Activated CD4-positive, CD25-positive, alpha-beta regulatory T cell treated with anti-CD3 and anti-CD28 coated beads, Interleukin-2, amount 50 U/mL, for 24 hours (primary cell): ENCODE results near the gene ZNF593OS.

Experiments used
- ATAC-seq, 2 donors: fragments of 150-1000 bp; cut with Tn5 transposase; one replicate each; pipeline ENCODE4 v1.10.0; 2021; ENCODE audit warnings: mild to moderate bottlenecking in 1 of 2, moderate library complexity in 1 of 2

ZNF593OS gene

GRCh38 chr1:26171084-26172072 lies at the start of gene ZNF593OS:
ZNF593OS (minus strand) TSS chr1:26171832; CDS start chr1:26171661, 171 bp downstream.
- ATAC-seq: no peak

GRCh38 chr1:26221094-26221493 lies 49.5 kb upstream of the ZNF593OS start:
- ATAC-seq: no peak

- no peak for ATAC-seq
These were observed 48.7 kb upstream of the ZNF593OS start for GRCh38 chr1:26220199-26220912.

- ATAC-seq: no peak
These were observed 47.4 kb upstream of the ZNF593OS start for GRCh38 chr1:26218906-26219494.

- ATAC-seq: no peak
These were observed 43.6 kb upstream of the ZNF593OS start for GRCh38 chr1:26215246-26215645.

- ATAC-seq: no peak
These were observed 41.8 kb upstream of the ZNF593OS start for GRCh38 chr1:26213335-26213905.

GRCh38 chr1:26212726-26213125 lies 41.1 kb upstream of the ZNF593OS start:
- no peak for ATAC-seq

GRCh38 chr1:26210147-26210870 lies 38.7 kb upstream of the ZNF593OS start:
- ATAC-seq: no peak

GRCh38 chr1:26203642-26204318 lies 32.1 kb upstream of the ZNF593OS start:
- ATAC-seq: no peak

- no peak for ATAC-seq
These were observed 28.8 kb upstream of the ZNF593OS start for GRCh38 chr1:26200413-26200812.

GRCh38 chr1:26197813-26198212 lies 26.2 kb upstream of the ZNF593OS start:
- no peak for ATAC-seq

- no peak for ATAC-seq
These were observed 25.7 kb upstream of the ZNF593OS start for GRCh38 chr1:26197301-26197700.

GRCh38 chr1:26195805-26196204 lies 24.2 kb upstream of the ZNF593OS start:
- ATAC-seq: no peak

GRCh38 chr1:26191739-26192138 lies 20.1 kb upstream of the ZNF593OS start:
- no peak for ATAC-seq

GRCh38 chr1:26190373-26190987 lies 18.8 kb upstream of the ZNF593OS start, which contains the start of gene CATSPER4:
CATSPER4 (plus strand) TSS chr1:26190602; CDS start chr1:26190628, 26 bp downstream.
- ATAC-seq: no peak

- no peak for ATAC-seq
These were observed 18.2 kb upstream of the ZNF593OS start for GRCh38 chr1:26189751-26190275.

GRCh38 chr1:26189331-26189730 lies 17.7 kb upstream of the ZNF593OS start:
- ATAC-seq: no peak

GRCh38 chr1:26188477-26188876 lies 16.8 kb upstream of the ZNF593OS start:
- ATAC-seq: no peak

- ATAC-seq: no peak
These were observed 16.2 kb upstream of the ZNF593OS start for GRCh38 chr1:26187882-26188281.

- ATAC-seq: no peak
These were observed 13.3 kb upstream of the ZNF593OS start for GRCh38 chr1:26184883-26185282.

GRCh38 chr1:26184086-26184485 lies 12.5 kb upstream of the ZNF593OS start:
- ATAC-seq: no peak
